HG03097 (cell line): Measurements from ENCODE around the gene EGR1.
"Not testable (repeated sequence)": the region's sequence is repeated elsewhere in the genome, so short reads cannot be mapped to it uniquely, and the experiment has no call there.

Experiments used
- ATAC-seq: cut with Tn5 transposase; IDR thresholded peaks from one replicate; pipeline ENCODE4 v1.9.1; 2021; ENCODE audit not compliant: unreplicated experiment, low FRiP score

EGR1 gene

GRCh38 chr5:138506370-138507306 lies 41.4 kb downstream of the EGR1 start:
- ATAC-seq = no peak

DNA sequence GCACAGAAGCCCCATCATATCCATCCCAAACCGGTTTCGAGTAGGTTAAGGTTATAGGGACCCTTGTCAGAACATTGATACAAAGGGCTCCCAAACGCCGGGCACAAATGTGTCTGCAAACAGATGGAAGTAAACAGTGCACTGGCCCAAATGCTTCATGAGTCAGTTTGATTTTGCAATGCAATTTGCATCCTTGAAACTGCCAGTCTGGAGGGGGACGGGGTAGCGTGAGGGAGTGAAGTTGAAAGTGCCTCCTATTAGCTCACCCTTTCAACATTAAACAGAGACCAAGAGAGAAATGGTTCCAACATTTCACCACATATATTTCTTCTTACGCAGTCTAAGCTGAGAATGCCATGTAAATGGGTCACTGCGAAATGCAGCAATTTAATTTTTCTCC lies 42.2 kb downstream of the EGR1 start:
- not testable (repeated sequence) for ATAC-seq

DNA sequence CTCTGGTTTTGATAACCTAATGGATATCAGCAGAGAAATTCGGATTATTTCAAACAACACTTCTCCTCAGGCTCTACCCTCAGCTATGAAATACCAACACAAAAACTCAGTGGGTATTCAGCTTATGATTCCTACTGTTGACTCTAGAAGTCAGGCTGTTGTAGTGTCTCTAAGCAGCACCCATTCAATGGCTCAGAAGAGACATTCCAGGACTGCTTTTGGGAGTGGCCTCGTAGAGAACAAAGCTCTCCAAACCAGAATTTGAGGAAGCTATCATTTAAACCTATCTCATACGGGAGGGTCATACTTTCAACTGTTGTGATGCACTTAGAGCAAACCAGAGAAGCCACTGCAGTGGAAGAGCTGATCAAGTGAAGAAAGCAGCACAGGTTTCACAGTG lies 43.7 kb downstream of the EGR1 start:
- no peak for ATAC-seq

- ATAC-seq = no peak
Observed at GRCh38 chr5:138514021-138514420, 48.7 kb downstream of the EGR1 start.

DNA sequence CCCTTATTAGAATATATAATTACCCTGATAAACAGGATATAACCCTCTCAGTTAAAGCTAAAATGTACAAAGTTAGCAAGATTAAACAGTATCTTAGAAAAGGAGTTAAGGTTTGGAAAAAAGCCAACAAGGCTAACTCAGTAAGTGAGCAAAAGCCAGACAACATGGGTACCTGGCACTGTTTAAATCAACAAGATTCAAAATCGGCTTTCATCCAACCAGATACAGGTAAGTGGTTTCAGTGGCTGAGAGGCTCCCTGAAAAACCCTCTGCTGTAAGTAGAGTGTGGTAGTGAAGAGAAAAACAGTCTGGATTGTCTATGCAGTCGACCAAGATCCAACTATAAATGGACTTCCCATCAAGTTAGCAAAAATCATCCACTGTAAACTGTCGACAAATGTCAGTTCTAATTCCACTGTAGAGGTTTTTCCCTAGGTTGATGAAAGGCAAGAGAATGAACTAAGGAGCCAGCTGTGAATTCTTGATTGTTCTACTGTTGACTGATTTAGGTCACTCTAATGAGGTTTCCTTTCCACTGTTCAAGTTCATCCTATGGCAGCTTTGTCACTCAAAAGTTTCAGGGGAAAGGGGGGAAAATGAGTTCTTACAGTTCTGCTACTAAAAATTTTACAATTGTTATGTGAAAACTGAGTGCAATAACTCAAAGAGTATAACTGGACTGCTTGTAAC lies 50.4 kb downstream of the EGR1 start:
- no peak for ATAC-seq

DNA sequence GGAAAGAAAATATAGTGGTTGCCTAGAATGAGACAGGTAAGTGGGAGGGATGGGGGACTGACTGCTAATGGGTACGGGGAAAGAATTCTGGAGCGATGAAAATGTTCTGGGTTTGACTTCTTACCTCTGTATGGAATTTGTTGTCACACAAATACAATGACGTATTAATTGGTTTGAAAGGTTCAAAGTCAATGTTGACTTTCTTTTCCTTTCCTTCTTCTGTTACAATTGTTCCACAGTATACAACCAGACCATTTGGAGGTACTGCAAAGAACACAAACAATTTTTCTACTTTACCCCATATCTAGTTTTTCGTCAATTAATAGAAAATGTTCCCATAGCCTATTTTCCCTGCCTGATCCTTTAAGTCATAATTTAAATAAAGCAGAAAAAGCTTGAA lies 52.2 kb downstream of the EGR1 start:
- ATAC-seq = no peak
